GM23338 (cell line): ENCODE measurements around the gene PMVK. TPM values are rescaled to one million over a fixed set of nuclear protein-coding genes. Genes with fewer than 3 reads are reported as not detected.

Source experiments
- ATAC-seq: fragments of 200-7000 bp; cut with Tn5 transposase; 3 replicates; pipeline ENCODE4 v1.9.1; 2020
- DNase-seq: peaks from one replicate; pipeline ENCODE4 v3.0.0-alpha.2; 2015; ENCODE audit warnings: low spot score
- H2AFZ ChIP-seq: fragments of 200-600 bp; sonication (generic); 2 replicates; pipeline ENCODE4 v1.8.0; 2016; ENCODE audit warnings: antibody characterized with exemption, mild to moderate bottlenecking, moderate library complexity
- H3F3A ChIP-seq: fragments of 200-600 bp; sonication (generic); replicated peaks from 2 replicates; pipeline ENCODE4 v1.8.0; 2017; ENCODE audit warnings: antibody characterized with exemption, mixed run types, low read depth
- H3K27ac ChIP-seq: fragments of 200-600 bp; sonication (generic); 2 replicates; pipeline ENCODE4 v1.6.1; 2016; ENCODE audit warnings: low read depth
- H3K27me3 ChIP-seq: fragments of 200-600 bp; sonication (generic); 2 replicates; pipeline ENCODE4 v1.8.0; 2016; ENCODE audit warnings: mild to moderate bottlenecking, mixed run types, moderate library complexity; ENCODE audit not compliant: insufficient read depth
- H3K36me3 ChIP-seq: fragments of 200-600 bp; sonication (generic); 2 replicates; pipeline ENCODE4 v1.8.0; 2016; ENCODE audit warnings: mild to moderate bottlenecking; ENCODE audit not compliant: insufficient read depth
- H3K4me1 ChIP-seq: fragments of 200-600 bp; sonication (generic); 2 replicates; pipeline ENCODE4 v1.8.0; 2016; ENCODE audit warnings: mild to moderate bottlenecking, moderate library complexity; ENCODE audit not compliant: insufficient read depth
- H3K4me2 ChIP-seq: fragments of 200-600 bp; sonication (generic); 2 replicates; pipeline ENCODE4 v1.7.1; 2017; ENCODE audit warnings: mixed run types
- H3K4me3 ChIP-seq: fragments of 200-600 bp; sonication (generic); 2 replicates; pipeline ENCODE4 v1.6.1; 2016; ENCODE audit warnings: mixed run types
- H3K79me2 ChIP-seq: fragments of 200-600 bp; sonication (generic); replicated peaks from 2 replicates; pipeline ENCODE4 v1.8.0; 2017; ENCODE audit warnings: mild to moderate bottlenecking; ENCODE audit not compliant: insufficient read depth
- H3K9me2 ChIP-seq: fragments of 200-600 bp; sonication (generic); 2 replicates; pipeline ENCODE4 v1.8.0; 2017; ENCODE audit not compliant: insufficient read depth
- H4K20me1 ChIP-seq: fragments of 200-600 bp; sonication (generic); replicated peaks from 2 replicates; pipeline ENCODE4 v1.8.0; 2017; ENCODE audit warnings: mild to moderate bottlenecking; ENCODE audit not compliant: insufficient read depth
- H3K27ac Mint-ChIP-seq: 2 replicates; pipeline ENCODE4 v1.8.0; 2020; ENCODE audit warnings: inconsistent platforms, mild to moderate bottlenecking, moderate library complexity, mixed read lengths
- H3K27me3 Mint-ChIP-seq: 3 replicates; pipeline ENCODE4 v1.8.0; 2022; ENCODE audit warnings: low read depth, mild to moderate bottlenecking, moderate library complexity, mixed read lengths, inconsistent platforms; ENCODE audit not compliant: insufficient read depth, poor library complexity
- H3K36me3 Mint-ChIP-seq: 3 replicates; pipeline ENCODE4 v1.8.0; 2021; ENCODE audit warnings: low read depth, mild to moderate bottlenecking, inconsistent platforms, moderate library complexity, mixed read lengths
- H3K4me1 Mint-ChIP-seq: 3 replicates; pipeline ENCODE4 v1.8.0; 2020; ENCODE audit warnings: mild to moderate bottlenecking, inconsistent platforms, mixed read lengths
- H3K4me3 Mint-ChIP-seq: 3 replicates; pipeline ENCODE4 v1.8.0; 2021; ENCODE audit warnings: moderate library complexity, mild to moderate bottlenecking, inconsistent platforms, mixed read lengths
- H3K9me3 Mint-ChIP-seq: 3 replicates; pipeline ENCODE4 v1.8.0; 2020; ENCODE audit warnings: moderate library complexity, mild to moderate bottlenecking, inconsistent platforms, mixed read lengths
- CREB1 ChIP-seq: fragments of 250-450 bp; sonication (Bioruptor Pico); IDR thresholded peaks from 2 replicates; pipeline ENCODE4 v1.5.0; 2020; ENCODE audit warnings: low read depth, mild to moderate bottlenecking, moderate library complexity
- CTCF ChIP-seq, 2 experiments: fragments of 200-600 bp in 1 of 2; sonication (generic) in 1 of 2; conservative IDR thresholded peaks; 2 replicates each; pipeline versions ENCODE4 v1.5.1 to v1.6.1; 2016 to 2017; ENCODE audit warnings: antibody characterized with exemption in 2 of 2, low read depth in 2 of 2, mild to moderate bottlenecking in 2 of 2, moderate library complexity in 1 of 2
- EZH2 ChIP-seq: fragments of 200-600 bp; sonication (generic); IDR thresholded peaks from one replicate; pipeline ENCODE4 v1.8.0; 2017; ENCODE audit warnings: antibody characterized with exemption, mild to moderate bottlenecking, low read depth; ENCODE audit not compliant: unreplicated experiment
- EZH2phosphoT487 ChIP-seq: fragments of 200-600 bp; sonication (generic); IDR thresholded peaks from one replicate; pipeline ENCODE4 v1.8.1; 2018; ENCODE audit warnings: antibody characterized with exemption; ENCODE audit not compliant: unreplicated experiment
- JUNB ChIP-seq: IDR thresholded peaks from one replicate; pipeline ENCODE4 v1.6.1; 2016; ENCODE audit warnings: antibody characterized with exemption; ENCODE audit not compliant: unreplicated experiment
- NANOG ChIP-seq: IDR thresholded peaks from 2 replicates; pipeline ENCODE4 v1.6.1; 2016; ENCODE audit warnings: antibody characterized with exemption, borderline replicate concordance
- POLR2AphosphoS5 ChIP-seq: IDR thresholded peaks from 2 replicates; pipeline ENCODE4 v1.6.1; 2016; ENCODE audit warnings: antibody characterized with exemption, low read depth
- STAT1 ChIP-seq: IDR thresholded peaks from one replicate; pipeline ENCODE4 v1.6.1; 2016; ENCODE audit warnings: antibody characterized with exemption; ENCODE audit not compliant: unreplicated experiment
- ZNF114 ChIP-seq: fragments of 250-450 bp; sonication (Bioruptor Pico); IDR thresholded peaks from 2 replicates; pipeline ENCODE4 v1.5.0; 2020; ENCODE audit warnings: mild to moderate bottlenecking, moderate library complexity
- ZNF331 ChIP-seq: fragments of 250-450 bp; sonication (Bioruptor Pico); IDR thresholded peaks from 2 replicates; pipeline ENCODE4 v1.5.0; 2020; ENCODE audit warnings: low read depth, mild to moderate bottlenecking, moderate library complexity
- polyA plus RNA-seq: library from polyadenylated mRNA; unstranded; fragments of >200 nt; fragmentation: Nextera tagmentation; extraction: Ambion mirVana; gene quantifications from 2 replicates; pipeline ENCODE4 v1.2.1, GENCODE V29; 2016
- total RNA-seq: library from RNA; depleted of rRNA; stranded (reverse); fragments of >200 nt; shearing (Covaris generic); gene quantifications from 2 replicates; pipeline ENCODE4 v1.2.3, GENCODE V29; 2014
- TF ChIP-seq, protein P1 (sequence below): IDR thresholded peaks from 2 replicates; pipeline ENCODE4 v1.6.1; 2016; ENCODE audit warnings: antibody characterized with exemption
- TF ChIP-seq, protein P2 (sequence below): IDR thresholded peaks from one replicate; pipeline ENCODE4 v1.6.1; 2018; ENCODE audit warnings: antibody characterized with exemption; ENCODE audit not compliant: unreplicated experiment
- TF ChIP-seq, protein P3 (sequence below): fragments of 250-450 bp; sonication (Bioruptor Pico); IDR thresholded peaks from 2 replicates; pipeline ENCODE4 v1.5.0; 2020; ENCODE audit warnings: mild to moderate bottlenecking, moderate library complexity

The PMVK gene
- total and polyA plus RNA-seq, 2 experiments from 2014 or later = 8.1 to 25.0 TPM

- H3K4me1 Mint-ChIP-seq = peaks cover 41% of the 10 kb centered on the region
- ATAC-seq (no peak), DNase-seq (no peak)
- H4K20me1 ChIP-seq = peaks cover 24% of the 10 kb centered on the region
- peaks cover 71% of the 10 kb centered on the region for H3K36me3 Mint-ChIP-seq
- no peak overlapping the region for H3K4me3 Mint-ChIP-seq
- H3K4me1 ChIP-seq = peaks cover 27% of the 10 kb centered on the region
- H3K27me3 Mint-ChIP-seq = peaks cover 15% of the 10 kb centered on the region
- no peaks in the 10 kb centered on the region for H3K9me3 Mint-ChIP-seq
- H2AFZ ChIP-seq = no peak overlapping the region
- no peak for TF ChIP-seq CTCF (conservative IDR thresholded peaks at IDR 0.05; ENCODE audit: low read depth in 2 of 2)
- no peak for TF ChIP-seq ZNF114
- TF ChIP-seq EZH2 = no peak
- TF ChIP-seq ZNF331 = no peak
- no peak for TF ChIP-seq CREB1
- TF ChIP-seq STAT1 = no peak
- no peak for TF ChIP-seq POLR2AphosphoS5
- TF ChIP-seq EZH2phosphoT487 = no peak
- TF ChIP-seq, protein P1, sequence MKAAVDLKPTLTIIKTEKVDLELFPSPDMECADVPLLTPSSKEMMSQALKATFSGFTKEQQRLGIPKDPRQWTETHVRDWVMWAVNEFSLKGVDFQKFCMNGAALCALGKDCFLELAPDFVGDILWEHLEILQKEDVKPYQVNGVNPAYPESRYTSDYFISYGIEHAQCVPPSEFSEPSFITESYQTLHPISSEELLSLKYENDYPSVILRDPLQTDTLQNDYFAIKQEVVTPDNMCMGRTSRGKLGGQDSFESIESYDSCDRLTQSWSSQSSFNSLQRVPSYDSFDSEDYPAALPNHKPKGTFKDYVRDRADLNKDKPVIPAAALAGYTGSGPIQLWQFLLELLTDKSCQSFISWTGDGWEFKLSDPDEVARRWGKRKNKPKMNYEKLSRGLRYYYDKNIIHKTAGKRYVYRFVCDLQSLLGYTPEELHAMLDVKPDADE = no peak
- TF ChIP-seq NANOG = no peak
- no peak for TF ChIP-seq JUNB
- TF ChIP-seq, protein P2, sequence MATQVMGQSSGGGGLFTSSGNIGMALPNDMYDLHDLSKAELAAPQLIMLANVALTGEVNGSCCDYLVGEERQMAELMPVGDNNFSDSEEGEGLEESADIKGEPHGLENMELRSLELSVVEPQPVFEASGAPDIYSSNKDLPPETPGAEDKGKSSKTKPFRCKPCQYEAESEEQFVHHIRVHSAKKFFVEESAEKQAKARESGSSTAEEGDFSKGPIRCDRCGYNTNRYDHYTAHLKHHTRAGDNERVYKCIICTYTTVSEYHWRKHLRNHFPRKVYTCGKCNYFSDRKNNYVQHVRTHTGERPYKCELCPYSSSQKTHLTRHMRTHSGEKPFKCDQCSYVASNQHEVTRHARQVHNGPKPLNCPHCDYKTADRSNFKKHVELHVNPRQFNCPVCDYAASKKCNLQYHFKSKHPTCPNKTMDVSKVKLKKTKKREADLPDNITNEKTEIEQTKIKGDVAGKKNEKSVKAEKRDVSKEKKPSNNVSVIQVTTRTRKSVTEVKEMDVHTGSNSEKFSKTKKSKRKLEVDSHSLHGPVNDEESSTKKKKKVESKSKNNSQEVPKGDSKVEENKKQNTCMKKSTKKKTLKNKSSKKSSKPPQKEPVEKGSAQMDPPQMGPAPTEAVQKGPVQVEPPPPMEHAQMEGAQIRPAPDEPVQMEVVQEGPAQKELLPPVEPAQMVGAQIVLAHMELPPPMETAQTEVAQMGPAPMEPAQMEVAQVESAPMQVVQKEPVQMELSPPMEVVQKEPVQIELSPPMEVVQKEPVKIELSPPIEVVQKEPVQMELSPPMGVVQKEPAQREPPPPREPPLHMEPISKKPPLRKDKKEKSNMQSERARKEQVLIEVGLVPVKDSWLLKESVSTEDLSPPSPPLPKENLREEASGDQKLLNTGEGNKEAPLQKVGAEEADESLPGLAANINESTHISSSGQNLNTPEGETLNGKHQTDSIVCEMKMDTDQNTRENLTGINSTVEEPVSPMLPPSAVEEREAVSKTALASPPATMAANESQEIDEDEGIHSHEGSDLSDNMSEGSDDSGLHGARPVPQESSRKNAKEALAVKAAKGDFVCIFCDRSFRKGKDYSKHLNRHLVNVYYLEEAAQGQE = no peak
- TF ChIP-seq, protein P3, sequence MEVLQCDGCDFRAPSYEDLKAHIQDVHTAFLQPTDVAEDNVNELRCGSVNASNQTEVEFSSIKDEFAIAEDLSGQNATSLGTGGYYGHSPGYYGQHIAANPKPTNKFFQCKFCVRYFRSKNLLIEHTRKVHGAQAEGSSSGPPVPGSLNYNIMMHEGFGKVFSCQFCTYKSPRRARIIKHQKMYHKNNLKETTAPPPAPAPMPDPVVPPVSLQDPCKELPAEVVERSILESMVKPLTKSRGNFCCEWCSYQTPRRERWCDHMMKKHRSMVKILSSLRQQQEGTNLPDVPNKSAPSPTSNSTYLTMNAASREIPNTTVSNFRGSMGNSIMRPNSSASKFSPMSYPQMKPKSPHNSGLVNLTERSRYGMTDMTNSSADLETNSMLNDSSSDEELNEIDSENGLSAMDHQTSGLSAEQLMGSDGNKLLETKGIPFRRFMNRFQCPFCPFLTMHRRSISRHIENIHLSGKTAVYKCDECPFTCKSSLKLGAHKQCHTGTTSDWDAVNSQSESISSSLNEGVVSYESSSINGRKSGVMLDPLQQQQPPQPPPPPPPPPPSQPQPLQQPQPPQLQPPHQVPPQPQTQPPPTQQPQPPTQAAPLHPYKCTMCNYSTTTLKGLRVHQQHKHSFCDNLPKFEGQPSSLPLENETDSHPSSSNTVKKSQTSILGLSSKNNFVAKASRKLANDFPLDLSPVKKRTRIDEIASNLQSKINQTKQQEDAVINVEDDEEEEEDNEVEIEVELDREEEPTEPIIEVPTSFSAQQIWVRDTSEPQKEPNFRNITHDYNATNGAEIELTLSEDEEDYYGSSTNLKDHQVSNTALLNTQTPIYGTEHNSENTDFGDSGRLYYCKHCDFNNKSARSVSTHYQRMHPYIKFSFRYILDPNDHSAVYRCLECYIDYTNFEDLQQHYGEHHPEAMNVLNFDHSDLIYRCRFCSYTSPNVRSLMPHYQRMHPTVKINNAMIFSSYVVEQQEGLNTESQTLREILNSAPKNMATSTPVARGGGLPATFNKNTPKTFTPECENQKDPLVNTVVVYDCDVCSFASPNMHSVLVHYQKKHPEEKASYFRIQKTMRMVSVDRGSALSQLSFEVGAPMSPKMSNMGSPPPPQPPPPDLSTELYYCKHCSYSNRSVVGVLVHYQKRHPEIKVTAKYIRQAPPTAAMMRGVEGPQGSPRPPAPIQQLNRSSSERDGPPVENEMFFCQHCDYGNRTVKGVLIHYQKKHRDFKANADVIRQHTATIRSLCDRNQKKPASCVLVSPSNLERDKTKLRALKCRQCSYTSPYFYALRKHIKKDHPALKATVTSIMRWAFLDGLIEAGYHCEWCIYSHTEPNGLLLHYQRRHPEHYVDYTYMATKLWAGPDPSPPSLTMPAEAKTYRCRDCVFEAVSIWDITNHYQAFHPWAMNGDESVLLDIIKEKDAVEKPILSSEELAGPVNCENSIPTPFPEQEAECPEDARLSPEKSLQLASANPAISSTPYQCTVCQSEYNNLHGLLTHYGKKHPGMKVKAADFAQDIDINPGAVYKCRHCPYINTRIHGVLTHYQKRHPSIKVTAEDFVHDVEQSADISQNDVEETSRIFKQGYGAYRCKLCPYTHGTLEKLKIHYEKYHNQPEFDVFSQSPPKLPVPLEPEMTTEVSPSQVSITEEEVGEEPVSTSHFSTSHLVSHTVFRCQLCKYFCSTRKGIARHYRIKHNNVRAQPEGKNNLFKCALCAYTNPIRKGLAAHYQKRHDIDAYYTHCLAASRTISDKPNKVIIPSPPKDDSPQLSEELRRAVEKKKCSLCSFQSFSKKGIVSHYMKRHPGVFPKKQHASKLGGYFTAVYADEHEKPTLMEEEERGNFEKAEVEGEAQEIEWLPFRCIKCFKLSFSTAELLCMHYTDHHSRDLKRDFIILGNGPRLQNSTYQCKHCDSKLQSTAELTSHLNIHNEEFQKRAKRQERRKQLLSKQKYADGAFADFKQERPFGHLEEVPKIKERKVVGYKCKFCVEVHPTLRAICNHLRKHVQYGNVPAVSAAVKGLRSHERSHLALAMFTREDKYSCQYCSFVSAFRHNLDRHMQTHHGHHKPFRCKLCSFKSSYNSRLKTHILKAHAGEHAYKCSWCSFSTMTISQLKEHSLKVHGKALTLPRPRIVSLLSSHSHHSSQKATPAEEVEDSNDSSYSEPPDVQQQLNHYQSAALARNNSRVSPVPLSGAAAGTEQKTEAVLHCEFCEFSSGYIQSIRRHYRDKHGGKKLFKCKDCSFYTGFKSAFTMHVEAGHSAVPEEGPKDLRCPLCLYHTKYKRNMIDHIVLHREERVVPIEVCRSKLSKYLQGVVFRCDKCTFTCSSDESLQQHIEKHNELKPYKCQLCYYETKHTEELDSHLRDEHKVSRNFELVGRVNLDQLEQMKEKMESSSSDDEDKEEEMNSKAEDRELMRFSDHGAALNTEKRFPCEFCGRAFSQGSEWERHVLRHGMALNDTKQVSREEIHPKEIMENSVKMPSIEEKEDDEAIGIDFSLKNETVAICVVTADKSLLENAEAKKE = no peak
- H3K27me3 ChIP-seq = no peaks in the 10 kb centered on the region
- peaks cover 42% of the 10 kb centered on the region for H3F3A ChIP-seq
- peaks cover 37% of the 10 kb centered on the region for H3K79me2 ChIP-seq
- peaks cover 36% of the 10 kb centered on the region for H3K36me3 ChIP-seq
- H3K4me2 ChIP-seq = no peak overlapping the region
- H3K27ac ChIP-seq = no peak overlapping the region
- H3K4me3 ChIP-seq = no peak overlapping the region
- no peak overlapping the region for H3K27ac Mint-ChIP-seq
- H3K9me2 ChIP-seq = no peaks in the 10 kb centered on the region
Measured at GRCh38 chr1:154966111-154966510, 29.6 kb upstream of the PMVK start.
